Activated CD8-positive, alpha-beta memory T cell treated with anti-CD3 and anti-CD28 coated beads, Interleukin-2, amount 50 U/mL, for 4 hours (primary cell): ENCODE results near the gene CCL21.

Experiments
- DNase-seq: peaks from one replicate; pipeline ENCODE4 v3.0.0-alpha.2; 2020

Gene CCL21

GRCh38 chr9:34701769-34702736 lies 7.9 kb downstream of the CCL21 start:
- DNase-seq = peak; percentile 85

GRCh38 chr9:34701023-34701768 lies 8.7 kb downstream of the CCL21 start:
- peak; percentile 78 for DNase-seq

GRCh38 chr9:34694811-34695210 lies 15.1 kb downstream of the CCL21 start:
- no peak for DNase-seq

GRCh38 chr9:34693560-34693959 lies 16.4 kb downstream of the CCL21 start:
- no peak for DNase-seq

GRCh38 chr9:34691936-34692315 lies 18.0 kb downstream of the CCL21 start:
- DNase-seq = no peak

GRCh38 chr9:34690983-34691935 lies 18.7 kb downstream of the CCL21 start, which contains the start of gene CCL19:
CCL19 (minus strand) TSS chr9:34691276; CDS start chr9:34691139, 137 bp downstream.
- DNase-seq = no peak

- DNase-seq = no peak
Observed at GRCh38 chr9:34689512-34689911, 20.4 kb downstream of the CCL21 start.

- DNase-seq = no peak
Observed at GRCh38 chr9:34689116-34689470, 20.8 kb downstream of the CCL21 start.

GRCh38 chr9:34688329-34689115 lies 21.4 kb downstream of the CCL21 start:
- DNase-seq = no peak

- no peak for DNase-seq
Observed at GRCh38 chr9:34687276-34688030, 22.5 kb downstream of the CCL21 start.

GRCh38 chr9:34686732-34687131 lies 23.2 kb downstream of the CCL21 start:
- DNase-seq = no peak

GRCh38 chr9:34686231-34686630 lies 23.7 kb downstream of the CCL21 start:
- DNase-seq = no peak

- no peak for DNase-seq
Observed at GRCh38 chr9:34685591-34685990, 24.3 kb downstream of the CCL21 start.

- DNase-seq = no peak
Observed at GRCh38 chr9:34684816-34685215, 25.1 kb downstream of the CCL21 start.

- DNase-seq = no peak
Observed at GRCh38 chr9:34684145-34684544, 25.8 kb downstream of the CCL21 start.

- DNase-seq = no peak
Observed at GRCh38 chr9:34675869-34676268, 34.1 kb downstream of the CCL21 start.

GRCh38 chr9:34675048-34675714 lies 34.8 kb downstream of the CCL21 start:
- peak; percentile 57 for DNase-seq

GRCh38 chr9:34674440-34674839 lies 35.5 kb downstream of the CCL21 start:
- no peak for DNase-seq

- no peak for DNase-seq
Observed at GRCh38 chr9:34671307-34671706, 38.6 kb downstream of the CCL21 start.

GRCh38 chr9:34669809-34670562 lies 40.0 kb downstream of the CCL21 start:
- no peak for DNase-seq
